ENCODE results near the gene TAF3. TPM values are rescaled to one million over a fixed set of nuclear protein-coding genes. Genes with fewer than 3 reads are reported as not detected.

Gene TAF3
- total RNA-seq, 4 donors from 2014 or later, result 5.6 to 12.9 (median 8.3) TPM

DNA sequence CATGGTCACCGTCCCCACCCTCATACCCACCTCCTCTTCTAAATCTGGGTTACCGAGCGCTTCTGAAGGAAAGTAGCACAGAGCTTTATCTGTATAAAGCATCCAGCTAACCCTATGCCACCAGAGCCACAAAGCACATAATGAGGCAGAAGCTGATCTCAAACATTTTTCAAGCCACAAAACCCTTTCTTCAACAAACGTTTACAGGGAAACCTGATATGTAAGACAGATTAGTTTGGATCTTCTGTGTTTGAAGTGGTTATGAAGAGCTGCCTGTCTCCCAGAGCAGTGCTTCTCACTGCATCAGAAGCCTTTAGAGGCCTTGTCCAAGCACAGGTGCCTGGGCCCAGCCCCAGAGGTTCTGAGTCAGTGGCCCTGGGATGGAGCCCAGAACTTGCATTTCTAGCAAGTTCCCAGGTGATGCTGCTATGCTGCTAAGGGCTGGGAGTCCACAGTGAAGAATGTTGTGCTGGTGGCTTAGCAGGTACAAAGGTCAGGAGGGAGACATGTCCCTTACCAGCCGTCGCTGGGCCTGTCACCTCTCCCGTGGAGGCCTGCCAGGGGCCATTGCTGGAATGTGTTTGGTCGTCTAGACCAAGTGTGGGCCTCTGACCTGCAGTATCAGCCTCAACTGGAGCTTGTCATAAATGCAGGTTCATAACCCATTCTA is 90.4 kb downstream of the TAF3 start:
- TF ChIP-seq, protein P1, sequence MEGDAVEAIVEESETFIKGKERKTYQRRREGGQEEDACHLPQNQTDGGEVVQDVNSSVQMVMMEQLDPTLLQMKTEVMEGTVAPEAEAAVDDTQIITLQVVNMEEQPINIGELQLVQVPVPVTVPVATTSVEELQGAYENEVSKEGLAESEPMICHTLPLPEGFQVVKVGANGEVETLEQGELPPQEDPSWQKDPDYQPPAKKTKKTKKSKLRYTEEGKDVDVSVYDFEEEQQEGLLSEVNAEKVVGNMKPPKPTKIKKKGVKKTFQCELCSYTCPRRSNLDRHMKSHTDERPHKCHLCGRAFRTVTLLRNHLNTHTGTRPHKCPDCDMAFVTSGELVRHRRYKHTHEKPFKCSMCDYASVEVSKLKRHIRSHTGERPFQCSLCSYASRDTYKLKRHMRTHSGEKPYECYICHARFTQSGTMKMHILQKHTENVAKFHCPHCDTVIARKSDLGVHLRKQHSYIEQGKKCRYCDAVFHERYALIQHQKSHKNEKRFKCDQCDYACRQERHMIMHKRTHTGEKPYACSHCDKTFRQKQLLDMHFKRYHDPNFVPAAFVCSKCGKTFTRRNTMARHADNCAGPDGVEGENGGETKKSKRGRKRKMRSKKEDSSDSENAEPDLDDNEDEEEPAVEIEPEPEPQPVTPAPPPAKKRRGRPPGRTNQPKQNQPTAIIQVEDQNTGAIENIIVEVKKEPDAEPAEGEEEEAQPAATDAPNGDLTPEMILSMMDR (IDR thresholded peaks at IDR 0.05; ENCODE audit: low read depth), result no peak

DNA sequence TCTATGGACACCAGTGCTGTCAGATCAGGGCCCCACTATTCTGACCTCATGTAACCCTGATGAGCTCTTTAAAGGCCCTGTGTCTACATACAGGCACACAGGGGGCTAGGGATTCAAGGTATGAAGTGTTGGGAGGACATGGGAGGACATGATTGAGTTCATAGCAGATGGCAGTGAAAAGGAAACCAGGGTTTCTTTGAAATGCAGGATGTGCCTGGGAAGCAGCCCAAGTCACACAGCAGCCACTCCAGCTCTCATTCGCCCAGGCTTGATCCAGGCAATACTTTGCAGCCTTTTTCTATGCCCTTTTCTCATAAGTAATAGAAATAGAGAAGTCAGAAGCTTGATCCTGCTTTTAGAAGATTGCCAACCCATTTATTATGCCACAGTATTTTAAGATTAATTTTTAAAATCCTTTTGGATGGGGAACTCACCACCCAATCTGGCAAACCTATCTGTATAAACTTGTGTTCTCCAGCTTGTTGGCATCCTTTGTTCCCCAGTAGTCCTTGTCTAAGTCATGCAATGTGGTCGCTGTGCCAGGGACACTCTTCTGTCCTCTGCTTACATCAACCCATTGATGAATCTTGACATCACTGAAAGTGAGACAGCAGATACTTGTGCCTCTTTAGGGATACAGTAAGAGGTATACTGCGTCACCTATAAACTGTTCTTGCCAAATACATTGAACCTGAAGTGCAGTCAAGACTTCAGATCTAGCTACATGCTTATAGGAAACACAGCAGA is 95.0 kb downstream of the TAF3 start:
- TF ChIP-seq, protein P1 (IDR thresholded peaks at IDR 0.05; ENCODE audit: low read depth), result no peak

DNA sequence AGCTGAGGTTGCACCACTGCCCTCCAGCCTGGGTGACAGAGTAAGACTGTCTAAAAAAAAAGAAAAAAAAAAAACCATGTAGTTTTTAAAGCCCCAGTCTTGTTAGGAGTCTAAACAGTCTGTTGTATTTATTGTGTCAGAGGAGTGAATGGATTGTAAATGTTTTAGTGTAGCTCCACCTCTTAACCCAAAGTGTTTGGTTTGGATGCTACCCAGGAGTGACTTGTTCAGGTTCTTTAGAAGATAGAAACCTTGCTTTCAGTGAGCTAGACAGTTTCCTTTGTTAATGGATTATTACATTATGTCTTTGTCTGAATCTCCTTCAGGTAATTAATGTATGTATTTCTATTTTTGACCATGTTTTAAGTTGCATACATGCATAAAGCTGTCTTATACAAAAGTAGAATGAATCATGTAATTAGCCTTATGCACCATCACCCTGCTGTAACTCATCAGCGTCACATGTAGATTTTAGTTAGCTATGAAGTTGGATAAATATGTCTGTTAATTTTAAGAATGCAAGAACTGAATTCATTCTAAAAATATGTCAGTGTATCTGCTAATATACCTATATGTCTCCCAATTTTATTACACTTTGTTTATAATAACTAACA is 97.7 kb downstream of the TAF3 start:
- TF ChIP-seq, protein P1 (IDR thresholded peaks at IDR 0.05; ENCODE audit: low read depth), result no peak

DNA sequence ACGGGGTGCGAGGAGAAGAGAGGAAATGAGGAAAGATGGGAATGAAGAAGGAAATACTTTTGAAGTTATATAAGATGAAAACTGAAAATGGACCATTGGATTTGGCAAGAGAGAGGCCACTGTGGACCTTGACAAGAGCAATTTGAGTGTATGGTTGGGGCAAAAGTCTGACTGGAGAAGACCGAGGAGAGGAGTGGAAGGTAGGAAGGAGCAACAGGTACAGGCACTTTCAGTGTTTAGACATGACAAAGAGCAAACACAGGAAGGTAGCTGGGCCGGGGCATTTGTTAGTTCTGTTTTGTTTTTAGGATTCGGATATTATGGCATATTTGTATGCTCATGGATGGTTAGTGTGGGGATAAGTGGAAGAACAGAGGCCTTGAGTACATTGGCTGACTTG is 99.4 kb downstream of the TAF3 start:
- TF ChIP-seq, protein P1 (IDR thresholded peaks at IDR 0.05; ENCODE audit: low read depth), result no peak

DNA sequence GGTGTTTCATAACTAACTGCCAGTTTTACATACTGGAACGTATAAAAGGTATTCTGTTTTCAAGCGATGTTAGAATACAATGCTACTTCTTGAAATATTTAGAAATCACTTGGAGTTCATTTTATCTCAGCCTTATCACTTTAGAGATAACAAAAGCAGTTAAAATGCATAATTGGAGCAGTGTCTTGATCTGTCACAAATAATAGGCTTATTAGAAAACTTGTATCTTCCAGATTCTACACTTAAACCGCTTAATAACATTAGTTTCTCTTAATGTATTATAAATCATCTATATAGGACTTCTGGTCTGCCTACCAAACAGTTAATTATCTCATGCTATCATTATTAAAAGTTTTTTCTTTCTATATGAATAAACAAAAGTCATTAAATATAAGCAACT is 104.4 kb downstream of the TAF3 start:
- TF ChIP-seq, protein P1 (IDR thresholded peaks at IDR 0.05; ENCODE audit: low read depth), result no peak

DNA sequence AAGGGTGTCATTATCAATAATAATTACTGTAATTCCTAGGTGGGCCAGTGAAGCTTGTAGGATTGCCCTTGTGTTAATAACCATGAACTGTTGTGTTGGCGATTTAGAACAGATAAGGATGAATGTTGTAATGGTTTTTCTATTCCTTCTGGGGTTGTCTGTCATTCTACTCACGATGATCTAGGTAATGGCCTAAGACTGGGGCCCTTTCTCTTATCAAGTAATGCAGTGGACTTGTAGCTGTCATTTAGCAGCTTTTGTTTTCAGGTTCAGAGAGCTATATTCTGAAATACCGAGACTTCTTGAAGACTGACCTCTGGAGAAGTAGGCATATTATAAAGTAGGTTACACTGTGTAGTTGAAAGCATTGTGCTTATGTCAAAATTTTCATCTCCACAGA is 110.2 kb downstream of the TAF3 start:
- TF ChIP-seq, protein P1 (IDR thresholded peaks at IDR 0.05; ENCODE audit: low read depth), result no peak

Data from subcutaneous adipose tissue (tissue), 4 donors.